H9 (cell line): ENCODE data around the gene RPS26. TPM values are rescaled to one million over a fixed set of nuclear protein-coding genes. Genes with fewer than 3 reads are reported as not detected.
A peak's percentile ranks its signal among the peaks of the same experiment; 100 is the strongest.

ENCODE experiments used
- DNase-seq: peaks from one replicate; pipeline ENCODE4 v3.0.0-alpha.2; 2017
- H2AFZ ChIP-seq: one replicate; pipeline ENCODE4 v1.6.1; 2013; ENCODE audit warnings: mild to moderate bottlenecking, low read length, control low read depth, moderate library complexity
- H2AK5ac ChIP-seq: 2 replicates; pipeline ENCODE4 v1.6.1; 2013; ENCODE audit warnings: low read length, control low read depth, mixed read lengths; ENCODE audit not compliant: insufficient read length
- H2BK120ac ChIP-seq: one replicate; pipeline ENCODE4 v1.6.1; 2013; ENCODE audit warnings: low read depth, mild to moderate bottlenecking, low read length, control low read depth, inconsistent platforms; ENCODE audit not compliant: poor library complexity, severe bottlenecking
- H2BK12ac ChIP-seq: 2 replicates; pipeline ENCODE4 v1.6.1; 2013; ENCODE audit warnings: low read length, control low read depth, mixed read lengths, low read depth; ENCODE audit not compliant: insufficient read length
- H2BK15ac ChIP-seq: 2 replicates; pipeline ENCODE4 v1.6.1; 2013; ENCODE audit warnings: low read depth, low read length, control low read depth
- H2BK20ac ChIP-seq: one replicate; pipeline ENCODE4 v1.6.1; 2013; ENCODE audit warnings: low read depth, mild to moderate bottlenecking, low read length, control low read depth, inconsistent platforms; ENCODE audit not compliant: poor library complexity, severe bottlenecking
- H2BK5ac ChIP-seq: 2 replicates; pipeline ENCODE4 v1.6.1; 2013; ENCODE audit warnings: low read length, control low read depth, mixed read lengths; ENCODE audit not compliant: insufficient read length
- H3K14ac ChIP-seq: 2 replicates; pipeline ENCODE4 v1.6.1; 2013; ENCODE audit warnings: low read length, control low read depth; ENCODE audit not compliant: insufficient read depth
- H3K18ac ChIP-seq: 2 replicates; pipeline ENCODE4 v1.6.1; 2013; ENCODE audit warnings: low read depth, mild to moderate bottlenecking, mixed read lengths, low read length, control low read depth; ENCODE audit not compliant: insufficient read length
- H3K23ac ChIP-seq: 2 replicates; pipeline ENCODE4 v1.6.1; 2013; ENCODE audit warnings: low read length, control low read depth, mixed read lengths, low read depth; ENCODE audit not compliant: insufficient read length
- H3K23me2 ChIP-seq: 2 replicates; pipeline ENCODE4 v1.6.1; 2013; ENCODE audit warnings: low read depth, mild to moderate bottlenecking, mixed read lengths, low read length, control low read depth; ENCODE audit not compliant: insufficient read length, poor library complexity, severe bottlenecking
- H3K27ac ChIP-seq: 2 replicates; pipeline ENCODE4 v1.5.1; 2013; ENCODE audit warnings: low read length, control low read depth, mixed read lengths, low read depth; ENCODE audit not compliant: insufficient read length
- H3K27me3 ChIP-seq: 2 replicates; pipeline ENCODE4 v1.6.1; 2013; ENCODE audit warnings: low read length, control low read depth, inconsistent platforms; ENCODE audit not compliant: insufficient read depth
- H3K4ac ChIP-seq: 2 replicates; pipeline ENCODE4 v1.6.1; 2013; ENCODE audit warnings: low read depth, mild to moderate bottlenecking, control low read depth, inconsistent platforms, low read length, moderate library complexity
- H3K4me1 ChIP-seq: 2 replicates; pipeline ENCODE4 v1.6.1; 2013; ENCODE audit warnings: low read length, control low read depth, inconsistent platforms; ENCODE audit not compliant: insufficient read depth
- H3K4me2 ChIP-seq: 2 replicates; pipeline ENCODE4 v1.6.1; 2013; ENCODE audit warnings: low read length, control low read depth, mixed read lengths; ENCODE audit not compliant: insufficient read length, insufficient read depth
- H3K56ac ChIP-seq: 2 replicates; pipeline ENCODE4 v1.6.1; 2013; ENCODE audit warnings: low read depth, mild to moderate bottlenecking, mixed read lengths, low read length, control low read depth; ENCODE audit not compliant: insufficient read length
- H3K79me1 ChIP-seq: 2 replicates; pipeline ENCODE4 v1.6.1; 2013; ENCODE audit warnings: low read depth, mild to moderate bottlenecking, moderate library complexity, low read length, control low read depth, inconsistent platforms; ENCODE audit not compliant: insufficient read depth, poor library complexity, severe bottlenecking
- H3K79me2 ChIP-seq: 2 replicates; pipeline ENCODE4 v1.6.1; 2013; ENCODE audit warnings: low read length, control low read depth, inconsistent platforms; ENCODE audit not compliant: insufficient read depth
- H3K9ac ChIP-seq: 2 replicates; pipeline ENCODE4 v1.6.1; 2013; ENCODE audit warnings: low read length, control low read depth, mixed read lengths; ENCODE audit not compliant: insufficient read length; ENCODE audit errors: extremely low read depth
- H3K9me3 ChIP-seq: one replicate; pipeline ENCODE4 v1.6.1; 2013; ENCODE audit warnings: low read depth, low read length, inconsistent platforms; ENCODE audit not compliant: control insufficient read depth
- H3T11ph ChIP-seq: one replicate; pipeline ENCODE4 v1.6.1; 2013; ENCODE audit warnings: mild to moderate bottlenecking, low read length, control low read depth, inconsistent platforms
- H4K20me1 ChIP-seq: one replicate; pipeline ENCODE4 v1.6.1; 2013; ENCODE audit not compliant: control insufficient read depth, insufficient read length, insufficient read depth
- H4K5ac ChIP-seq: 2 replicates; pipeline ENCODE4 v1.6.1; 2013; ENCODE audit warnings: low read depth, mild to moderate bottlenecking, mixed read lengths, low read length, control low read depth; ENCODE audit not compliant: insufficient read length
- H4K8ac ChIP-seq: replicated peaks from 2 replicates; pipeline ENCODE4 v1.6.1; 2013; ENCODE audit warnings: low read length, control low read depth, mixed read lengths, low read depth; ENCODE audit not compliant: insufficient read length
- H4K91ac ChIP-seq: 2 replicates; pipeline ENCODE4 v1.6.1; 2013; ENCODE audit warnings: low read depth, mild to moderate bottlenecking, moderate library complexity, mixed read lengths, low read length, control low read depth; ENCODE audit not compliant: insufficient read length
- H3K27ac Mint-ChIP-seq, 3 experiments: 2 replicates in 2 of 3; 3 replicates in 1 of 3; pipeline ENCODE4 v1.8.0; 2020 to 2021; ENCODE audit warnings: mixed read lengths in 3 of 3, mild to moderate bottlenecking in 1 of 3, moderate library complexity in 1 of 3
- H3K27me3 Mint-ChIP-seq: 2 replicates; pipeline ENCODE4 v1.8.0; 2021; ENCODE audit warnings: low read depth, mild to moderate bottlenecking, moderate library complexity, mixed read lengths
- H3K36me3 Mint-ChIP-seq, 3 experiments: 2 replicates in 2 of 3; 3 replicates in 1 of 3; pipeline ENCODE4 v1.8.0; 2020 to 2021; ENCODE audit warnings: low read depth in 3 of 3, mixed read lengths in 3 of 3; ENCODE audit not compliant: insufficient read depth in 1 of 3
- H3K4me1 Mint-ChIP-seq, 2 experiments: 2 replicates each; pipeline ENCODE4 v1.8.0; 2020; ENCODE audit warnings: mixed read lengths in 2 of 2
- H3K4me3 Mint-ChIP-seq, 2 experiments: 2 replicates in 1 of 2; 3 replicates in 1 of 2; pipeline ENCODE4 v1.8.0; 2020 to 2021; ENCODE audit warnings: mild to moderate bottlenecking in 2 of 2, mixed read lengths in 2 of 2, moderate library complexity in 1 of 2
- H3K9me3 Mint-ChIP-seq, 2 experiments: 2 replicates in 1 of 2; 3 replicates in 1 of 2; pipeline ENCODE4 v1.8.0; 2020; ENCODE audit warnings: mild to moderate bottlenecking in 2 of 2, mixed read lengths in 2 of 2, moderate library complexity in 1 of 2
- WGBS: extraction: QIAGEN DNeasy Blood & Tissue Kit; methylation state at CpG from one replicate; pipeline ENCODE4 v1.1.7; 2013; ENCODE audit warnings: missing lambda C conversion rate, low lambda C conversion rate, mixed read lengths; ENCODE audit not compliant: insufficient read length; ENCODE audit errors: extremely low coverage; 5-methylcytosine and 5-hydroxymethylcytosine counted together
- total RNA-seq: library from RNA; stranded (reverse); gene quantifications from 2 replicates; pipeline ENCODE4 v1.2.1, GENCODE V29; 2021
- TF ChIP-seq, protein P1 (sequence below): fragments of 200-600 bp; sonication (generic); conservative IDR thresholded peaks from 3 replicates; pipeline ENCODE4 v1.8.0; 2021; ENCODE audit warnings: antibody characterized with exemption, mild to moderate bottlenecking

Gene RPS26
- total RNA-seq, 1 experiment from 2014 or later, result 51.9 TPM

DNA sequence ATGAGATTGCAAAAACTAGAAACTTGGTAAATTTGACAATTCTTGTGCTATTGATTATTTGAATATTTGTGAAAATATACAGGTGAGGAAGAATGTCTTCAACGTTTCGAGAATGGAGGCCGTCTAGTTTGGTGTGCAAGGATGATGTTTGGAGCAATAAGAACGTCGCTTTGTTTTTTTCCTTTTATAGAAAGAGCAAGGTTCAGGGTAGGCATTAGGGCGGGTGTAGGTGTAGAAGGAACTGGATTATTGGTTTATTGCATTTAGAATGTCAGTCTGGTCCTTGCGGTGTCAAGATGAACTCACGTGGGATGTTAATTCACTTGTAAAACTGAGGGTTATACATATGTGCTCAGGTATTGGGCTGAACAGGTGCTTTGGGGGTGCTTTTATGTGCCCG, 1.1 kb downstream of the RPS26 start:
- Histone ChIP-seq H3K23me2 (no peaks in the 10 kb centered on the region), H3K4me2 (peak overlapping the region; percentile 59), H2BK120ac (no peak overlapping the region), H4K20me1 (peaks cover 3% of the 10 kb centered on the region), H3K9ac (peak overlapping the region; percentile 97), H3K79me1 (no peaks in the 10 kb centered on the region), H2BK20ac (no peak overlapping the region), H2AK5ac (no peak overlapping the region), H3K23ac (no peak overlapping the region), H3K14ac (no peak overlapping the region), H2BK12ac (no peak overlapping the region), H2AFZ (no peak overlapping the region), H2BK5ac (no peak overlapping the region), H3K27ac (no peak overlapping the region), H2BK15ac (no peak overlapping the region), H3K9me3 (no peaks in the 10 kb centered on the region), H4K8ac (no peak overlapping the region), H3K18ac (no peak overlapping the region), H3K56ac (no peak overlapping the region), H4K91ac (no peak overlapping the region), H4K5ac (no peak overlapping the region), H3K4ac (no peak overlapping the region), H3K27me3 (no peaks in the 10 kb centered on the region), H3K4me1 (no peaks in the 10 kb centered on the region; the same call in 1 of the 2 replicates), H3K79me2 (peaks cover 11% of the 10 kb centered on the region; the same call in 1 of the 2 replicates), H3T11ph (no peak overlapping the region)
- Mint-ChIP-seq H3K27me3 (no peaks in the 10 kb centered on the region), H3K27ac (peak overlapping the region; percentile 42 to 99 (median 97)), H3K9me3 (peaks cover 0 to 3% of the 10 kb centered on the region in 2 experiments; a peak in 2 of 5 replicates), H3K4me1 (peaks cover 26 to 28% of the 10 kb centered on the region in 2 experiments), H3K4me3 (peak overlapping the region; percentile 98), H3K36me3 (peaks cover 23 to 39% (median 31%) of the 10 kb centered on the region in 3 experiments)
- WGBS, result no CpG with 5 or more reads among the region's 9 CpGs
- no peak for DNase-seq
- TF ChIP-seq, protein P1, sequence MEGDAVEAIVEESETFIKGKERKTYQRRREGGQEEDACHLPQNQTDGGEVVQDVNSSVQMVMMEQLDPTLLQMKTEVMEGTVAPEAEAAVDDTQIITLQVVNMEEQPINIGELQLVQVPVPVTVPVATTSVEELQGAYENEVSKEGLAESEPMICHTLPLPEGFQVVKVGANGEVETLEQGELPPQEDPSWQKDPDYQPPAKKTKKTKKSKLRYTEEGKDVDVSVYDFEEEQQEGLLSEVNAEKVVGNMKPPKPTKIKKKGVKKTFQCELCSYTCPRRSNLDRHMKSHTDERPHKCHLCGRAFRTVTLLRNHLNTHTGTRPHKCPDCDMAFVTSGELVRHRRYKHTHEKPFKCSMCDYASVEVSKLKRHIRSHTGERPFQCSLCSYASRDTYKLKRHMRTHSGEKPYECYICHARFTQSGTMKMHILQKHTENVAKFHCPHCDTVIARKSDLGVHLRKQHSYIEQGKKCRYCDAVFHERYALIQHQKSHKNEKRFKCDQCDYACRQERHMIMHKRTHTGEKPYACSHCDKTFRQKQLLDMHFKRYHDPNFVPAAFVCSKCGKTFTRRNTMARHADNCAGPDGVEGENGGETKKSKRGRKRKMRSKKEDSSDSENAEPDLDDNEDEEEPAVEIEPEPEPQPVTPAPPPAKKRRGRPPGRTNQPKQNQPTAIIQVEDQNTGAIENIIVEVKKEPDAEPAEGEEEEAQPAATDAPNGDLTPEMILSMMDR, result no peak
